Heart left ventricle (tissue), 16 donors: ENCODE data around the gene LYAR. TPM values are rescaled to one million over a fixed set of nuclear protein-coding genes. Genes with fewer than 3 reads are reported as not detected.
"Not testable (repeated sequence)": the region's sequence is repeated elsewhere in the genome, so short reads cannot be mapped to it uniquely, and the experiment has no call there.

Experiments
- ATAC-seq, 4 donors: fragments of 200-7000 bp; cut with Tn5 transposase; one replicate each; pipeline ENCODE4 v1.9.1; 2020 to 2022; ENCODE audit warnings: moderate library complexity in 4 of 4, mild to moderate bottlenecking in 3 of 4, moderate number of reproducible peaks in 1 of 4
- DNase-seq, 5 donors: peaks; one replicate each; pipeline ENCODE4 v3.0.0-alpha.2; 2020
- H3K27ac ChIP-seq, 12 donors: fragments of 200-600 bp; sonication (generic) in 4 of 12; one replicate each; pipeline versions ENCODE4 v1.5.0 to v1.8.0; 2016 to 2022; ENCODE audit warnings: mild to moderate bottlenecking in 2 of 12
- H3K27me3 ChIP-seq, 9 donors: fragments of 200-600 bp; sonication (generic) in 2 of 9; one replicate each; pipeline versions ENCODE4 v1.5.1 to v1.8.0; 2016 to 2022; ENCODE audit warnings: mild to moderate bottlenecking in 3 of 9
- H3K36me3 ChIP-seq, 9 donors: fragments of 200-600 bp; sonication (generic) in 2 of 9; one replicate each; pipeline versions ENCODE4 v1.5.0 to v1.8.0; 2018 to 2022; ENCODE audit warnings: mild to moderate bottlenecking in 2 of 9
- H3K4me1 ChIP-seq, 12 donors: fragments of 200-600 bp; sonication (generic) in 4 of 12; one replicate each; pipeline versions ENCODE4 v1.5.0 to v1.8.0; 2016 to 2022; ENCODE audit warnings: mild to moderate bottlenecking in 3 of 12
- H3K4me3 ChIP-seq, 12 donors: fragments of 200-600 bp; sonication (generic) in 4 of 12; one replicate each; pipeline versions ENCODE4 v1.5.0 to v1.8.0; 2017 to 2022; ENCODE audit warnings: mild to moderate bottlenecking in 9 of 12, moderate library complexity in 4 of 12
- H3K9me3 ChIP-seq, 12 donors: fragments of 200-600 bp; sonication (generic) in 4 of 12; one replicate each; pipeline versions ENCODE4 v1.5.0 to v1.8.0; 2016 to 2022; ENCODE audit warnings: mild to moderate bottlenecking in 1 of 12
- POLR2A ChIP-seq, 2 donors: fragments of 450-650 bp; IDR thresholded peaks; one replicate each; pipeline ENCODE4 v1.6.1; 2017; ENCODE audit warnings: antibody characterized with exemption in 2 of 2, mild to moderate bottlenecking in 2 of 2, moderate library complexity in 2 of 2
- WGBS, 4 donors: extraction: QIAGEN DNeasy Blood & Tissue Kit in 2 of 4; methylation state at CpG; one replicate each; pipeline versions ENCODE4 v1.1.5 to v1.1.7; 2013 to 2018; 5-methylcytosine and 5-hydroxymethylcytosine counted together
- intact Hi-C, 10 donors: fragments of 100-400 bp; cut with DNase I; formaldehyde crosslinking; loops; one replicate each; pipeline versions ENCODE4 v1.11.1 to v1.14.2; 2022
- polyA plus RNA-seq, 2 donors: library from polyadenylated mRNA; stranded (reverse); fragments of 200-250 nt; gene quantifications; one replicate each; pipeline ENCODE4 v1.2.3, GENCODE V29; 2013
- total RNA-seq, 9 donors: library from RNA; depleted of rRNA in 2 of 9; stranded (reverse); fragments of >200 nt in 2 of 9; fragmentation: NEBNext Ultra II Directional in 3 of 9; extraction: Animal tissue kit (Norgen Biotek cat#: 25700) in 3 of 9; gene quantifications; one replicate each; pipeline versions ENCODE4 v1.1.0 to v1.2.4, GENCODE V29; 2016 to 2023
- TF ChIP-seq, protein P1 (sequence below), 12 donors: fragments of 200-600 bp; sonication (generic) in 4 of 12; IDR thresholded peaks; one replicate each; pipeline versions ENCODE4 v1.5.0 to v1.8.0; 2018 to 2022; ENCODE audit warnings: antibody characterized with exemption in 12 of 12, mild to moderate bottlenecking in 5 of 12
- donor health status: ischemic (EF 13 %, LVEDD 7.1; RV severe dilation, severe dysfunction).
- donor health status: healthy with polysubstance abuse.
- donor health status: DM: no; HTN: yes; CAD: no.
- donor health status: DM: no; HTN: no; CAD: no.
- donor health status: ischemic (EF 25% LVEDD 6.9; RV normal size, moderate dysfunction).
- donor health status: ischemic (EF 25% LVEDD 5.7; RV mildly dilated, moderate dysfunction).
- donor health status: healthy.
- donor health status: DM: yes; HTN: yes; CAD: no.
- donor health status: ischemic (EF 35%, LVEDD 5.7; RV mildly dilated, moderate dysfunction).
- donor health status: nonischemic (EF 11% LVEDD 7.7; RV severe dilation, severe dysfunction).
- donor health status: DM: yes; HTN: yes; CAD: no.
- donor health status: PGD.
- donor health status: ischemic (EF 29% LVEDD 5.4; RV normal size, mild dysfunction).
- donor health status: nonischemic (EF 23%, LVEDD 6.1; RV moderate dilation, normal function).

The LYAR gene
- total and polyA plus RNA-seq, 11 donors, result 8.6 to 16.6 (median 12.5) TPM

DNA sequence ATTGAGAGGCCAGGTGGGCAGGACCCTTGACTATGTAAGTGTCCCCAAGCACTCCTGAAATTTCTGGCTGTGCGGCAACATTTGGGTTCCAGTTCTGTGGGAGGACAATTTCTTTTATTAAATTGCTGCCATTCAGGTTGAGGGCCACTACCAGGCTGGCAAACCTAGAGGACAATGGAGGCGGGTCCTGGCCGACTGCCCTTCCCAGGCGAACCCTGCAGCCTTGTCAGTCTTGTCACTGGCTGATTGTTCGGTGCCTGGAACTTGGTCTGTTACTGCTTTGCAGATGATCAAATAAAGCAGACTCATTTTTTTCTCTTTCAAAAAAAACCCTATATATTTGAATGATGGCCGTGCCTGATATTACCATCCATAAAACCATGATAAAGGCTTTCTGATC, 35.3 kb downstream of the LYAR start:
- Histone ChIP-seq H3K4me1 (peaks cover 0 to 10% (median 0%) of the 10 kb centered on the region in 12 donors), H3K27ac (no peak overlapping the region), H3K9me3 (no peaks in the 10 kb centered on the region), H3K36me3 (no peaks in the 10 kb centered on the region), H3K27me3 (no peaks in the 10 kb centered on the region), H3K4me3 (no peak overlapping the region)
- intact Hi-C loops, result loop anchor here in 5 of 10 donors (5.0 to 10.0 kb wide), 5 partner anchors 33 to 173 kb away; no protein-coding TSS in a partner anchor
- no peak for ATAC-seq
- WGBS, 4 donors, result 67 to 82% (median 76%) methylated on average over 6 of the region's 6 CpGs
- no peak for DNase-seq
- no peak for TF ChIP-seq POLR2A (IDR thresholded peaks at IDR 0.05)
- TF ChIP-seq, protein P1, sequence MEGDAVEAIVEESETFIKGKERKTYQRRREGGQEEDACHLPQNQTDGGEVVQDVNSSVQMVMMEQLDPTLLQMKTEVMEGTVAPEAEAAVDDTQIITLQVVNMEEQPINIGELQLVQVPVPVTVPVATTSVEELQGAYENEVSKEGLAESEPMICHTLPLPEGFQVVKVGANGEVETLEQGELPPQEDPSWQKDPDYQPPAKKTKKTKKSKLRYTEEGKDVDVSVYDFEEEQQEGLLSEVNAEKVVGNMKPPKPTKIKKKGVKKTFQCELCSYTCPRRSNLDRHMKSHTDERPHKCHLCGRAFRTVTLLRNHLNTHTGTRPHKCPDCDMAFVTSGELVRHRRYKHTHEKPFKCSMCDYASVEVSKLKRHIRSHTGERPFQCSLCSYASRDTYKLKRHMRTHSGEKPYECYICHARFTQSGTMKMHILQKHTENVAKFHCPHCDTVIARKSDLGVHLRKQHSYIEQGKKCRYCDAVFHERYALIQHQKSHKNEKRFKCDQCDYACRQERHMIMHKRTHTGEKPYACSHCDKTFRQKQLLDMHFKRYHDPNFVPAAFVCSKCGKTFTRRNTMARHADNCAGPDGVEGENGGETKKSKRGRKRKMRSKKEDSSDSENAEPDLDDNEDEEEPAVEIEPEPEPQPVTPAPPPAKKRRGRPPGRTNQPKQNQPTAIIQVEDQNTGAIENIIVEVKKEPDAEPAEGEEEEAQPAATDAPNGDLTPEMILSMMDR (IDR thresholded peaks at IDR 0.05), result no peak

DNA sequence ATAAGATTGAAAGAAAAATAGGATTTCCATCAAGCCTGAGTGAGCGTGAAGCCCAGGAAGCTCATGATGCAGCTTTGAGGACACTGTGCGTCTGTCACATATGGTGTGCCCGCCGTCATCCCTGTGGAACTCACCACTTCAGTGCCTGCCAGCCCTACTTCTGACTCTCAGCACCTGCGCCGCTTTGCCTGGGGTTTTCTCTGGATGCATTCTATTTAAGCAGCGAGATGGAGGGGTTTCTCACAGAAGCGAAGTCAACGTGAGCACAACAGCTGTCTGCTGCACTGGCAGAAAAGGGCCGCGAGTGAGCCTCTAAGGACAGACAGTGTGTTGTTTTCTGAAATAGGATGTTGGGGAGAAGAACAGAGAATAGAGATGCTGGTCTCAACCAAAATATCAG, 35.8 kb downstream of the LYAR start:
- Histone ChIP-seq H3K4me1 (peaks cover 0 to 6% (median under 1%) of the 10 kb centered on the region in 12 donors), H3K9me3 (no peaks in the 10 kb centered on the region), H3K27me3 (no peaks in the 10 kb centered on the region), H3K27ac (no peak overlapping the region), H3K36me3 (no peaks in the 10 kb centered on the region), H3K4me3 (no peak overlapping the region)
- WGBS, 4 donors, result 80 to 87% (median 84%) methylated on average over 11 of the region's 11 CpGs
- no peak for TF ChIP-seq POLR2A (IDR thresholded peaks at IDR 0.05)
- TF ChIP-seq, protein P1 (IDR thresholded peaks at IDR 0.05), result no peak
- intact Hi-C loops, result loop anchor here in 5 of 10 donors (5.0 to 10.0 kb wide), 5 partner anchors 33 to 173 kb away; no protein-coding TSS in a partner anchor
- DNase-seq, result no peak
- ATAC-seq, result no peak

DNA sequence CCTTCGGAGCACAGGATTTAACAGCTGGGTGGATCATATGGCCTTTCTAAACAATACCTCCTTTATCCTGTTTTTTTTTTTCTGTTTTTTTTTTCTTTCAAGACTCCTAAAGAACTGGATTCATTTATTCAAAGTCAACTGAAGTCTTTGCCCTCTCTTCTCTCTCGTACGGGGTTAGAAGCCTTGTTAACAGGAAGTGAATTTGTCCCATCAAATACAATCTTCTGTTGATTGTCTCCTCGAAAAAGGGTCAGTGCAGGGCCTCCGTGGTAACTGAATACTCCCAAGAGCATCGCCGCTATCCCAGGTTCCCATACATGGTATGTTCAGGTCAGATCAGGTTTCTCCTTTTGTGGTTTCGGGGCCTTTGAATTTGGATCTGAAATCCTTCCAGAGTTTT, 40.1 kb downstream of the LYAR start:
- intact Hi-C loops, result loop anchor here in 8 of 10 donors (2.0 to 10.0 kb wide), 8 partner anchors 37 to 177 kb away; partner anchors contain the start of genes LYAR (in 2 of the 8) and ZBTB49 (in 2 of the 8)
- no peak overlapping the region for H3K4me3 ChIP-seq
- no peak for DNase-seq
- no peaks in the 10 kb centered on the region for H3K27me3 ChIP-seq
- 80 to 87% (median 85%) methylated on average over 8 of the region's 8 CpGs for WGBS, 4 donors
- H3K4me1 ChIP-seq, result peaks cover 0 to 28% (median 19%) of the 10 kb centered on the region in 12 donors
- H3K27ac ChIP-seq, result no peak overlapping the region
- H3K36me3 ChIP-seq, result peaks cover 0 to 15% (median 10%) of the 10 kb centered on the region in 9 donors
- H3K9me3 ChIP-seq, result no peaks in the 10 kb centered on the region
- no peak for ATAC-seq
- TF ChIP-seq, protein P1 (IDR thresholded peaks at IDR 0.05), result no peak
- TF ChIP-seq POLR2A (IDR thresholded peaks at IDR 0.05), result no peak

DNA sequence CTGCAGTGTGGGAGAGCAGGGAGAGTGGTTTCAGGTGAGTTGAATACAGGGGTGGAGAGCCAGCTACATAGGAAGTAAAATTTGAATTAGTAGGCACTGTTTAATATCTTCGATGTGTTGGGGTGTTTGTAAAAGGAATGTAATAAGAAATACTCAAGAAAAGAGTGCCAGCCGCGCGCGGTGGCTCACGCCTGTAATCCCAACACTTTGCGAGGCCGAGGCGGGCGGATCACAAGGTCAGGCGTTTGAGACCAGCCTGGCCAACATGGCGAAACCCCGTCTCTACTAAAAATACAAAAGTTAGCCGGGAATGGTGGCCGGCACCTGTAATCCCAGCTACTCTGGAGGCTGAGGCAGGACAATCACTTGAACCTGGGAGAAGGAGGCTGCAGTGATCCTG, 40.6 kb downstream of the LYAR start:
- DNase-seq, result not testable (repeated sequence)
- peak overlapping the region in 1 of 12 donors; percentile 74 for H3K4me3 ChIP-seq
- intact Hi-C loops, result loop anchor here in 4 of 10 donors (2.0 to 5.0 kb wide), 3 partner anchors 38 to 43 kb away; partner anchors contain the start of genes LYAR (in 2 of the 4) and ZBTB49 (in 2 of the 4)

More for the DNA sequence above, 40.6 kb downstream of the LYAR start:
- Histone ChIP-seq H3K27ac (peak overlapping the region in 4 of 12 donors; percentile 87 to 95 (median 91)), H3K36me3 (peaks cover 0 to 20% (median 16%) of the 10 kb centered on the region in 9 donors), H3K4me1 (peaks cover 0 to 28% (median 19%) of the 10 kb centered on the region in 12 donors)
- not testable (repeated sequence) for H3K27me3 ChIP-seq, ATAC-seq, H3K9me3 ChIP-seq
- 94 to 95% (median 95%) methylated on average over 15 of the region's 15 CpGs for WGBS, 4 donors
